22Rv1 (cell line): ENCODE results near the gene MTAP.

ENCODE experiments used
- CTCF ChIP-seq: fragments of 450-650 bp; IDR thresholded peaks from 2 replicates; pipeline ENCODE4 v1.5.1; 2017; ENCODE audit warnings: mild to moderate bottlenecking
- ZFX ChIP-seq: fragments of 450-650 bp; IDR thresholded peaks from 2 replicates; pipeline ENCODE4 v1.6.1; 2017; ENCODE audit warnings: antibody characterized with exemption, borderline replicate concordance

- TF ChIP-seq CTCF (no peak), ZFX (no peak)
Observed at GRCh38 chr9:21802418-21803000, at the start of gene MTAP.
